Mucosa of descending colon (tissue), 3 donors: ENCODE measurements around the gene VPS50. TPM values are rescaled to one million over a fixed set of nuclear protein-coding genes. Genes with fewer than 3 reads are reported as not detected.

Experiments used
- total RNA-seq, 3 donors: library from RNA; stranded (reverse); fragmentation: NEBNext Ultra II Directional in 2 of 3; extraction: Animal tissue kit (Norgen Biotek cat#: 25700) in 2 of 3; gene quantifications; one replicate each; pipeline versions ENCODE4 v1.2.1 to v1.2.4, GENCODE V29; 2021 to 2023
- donor health status: DM: no; HTN: no; CAD: no; lungs with moderate emphysema.
- donor health status: DM: no; HTN: no; CAD: no.
- donor health status: DM: no; HTN: yes; CAD: no.

Gene VPS50
- total RNA-seq, 3 donors from 2014 or later: 24.6 to 42.4 (median 30.2) TPM

Other genes starting within 250 kb of the VPS50 start
- gene SAMD9, start 114.4 kb upstream of the VPS50 start, total RNA-seq: 10 to 100 TPM; 22.6 to 41.8 (median 33.1) TPM
- gene SAMD9L, start 84.0 kb upstream of the VPS50 start, total RNA-seq: 10 to 100 TPM; 16.9 to 27.6 (median 22.8) TPM
- 100 to 1,000 TPM in 1 of 3 donors, 10 to 100 TPM in 2; 24.2 to 106 (median 70.6) TPM for gene HEPACAM2, start 5.9 kb upstream of the VPS50 start, total RNA-seq